Islet precursor cell (in vitro differentiated cells): ENCODE measurements around the gene IRF7.
"Not testable (repeated sequence)": the region's sequence is repeated elsewhere in the genome, so short reads cannot be mapped to it uniquely, and the experiment has no call there.

Source experiments
- DNase-seq: peaks from one replicate; pipeline ENCODE4 v3.0.0-alpha.2; 2018

The IRF7 gene

DNA sequence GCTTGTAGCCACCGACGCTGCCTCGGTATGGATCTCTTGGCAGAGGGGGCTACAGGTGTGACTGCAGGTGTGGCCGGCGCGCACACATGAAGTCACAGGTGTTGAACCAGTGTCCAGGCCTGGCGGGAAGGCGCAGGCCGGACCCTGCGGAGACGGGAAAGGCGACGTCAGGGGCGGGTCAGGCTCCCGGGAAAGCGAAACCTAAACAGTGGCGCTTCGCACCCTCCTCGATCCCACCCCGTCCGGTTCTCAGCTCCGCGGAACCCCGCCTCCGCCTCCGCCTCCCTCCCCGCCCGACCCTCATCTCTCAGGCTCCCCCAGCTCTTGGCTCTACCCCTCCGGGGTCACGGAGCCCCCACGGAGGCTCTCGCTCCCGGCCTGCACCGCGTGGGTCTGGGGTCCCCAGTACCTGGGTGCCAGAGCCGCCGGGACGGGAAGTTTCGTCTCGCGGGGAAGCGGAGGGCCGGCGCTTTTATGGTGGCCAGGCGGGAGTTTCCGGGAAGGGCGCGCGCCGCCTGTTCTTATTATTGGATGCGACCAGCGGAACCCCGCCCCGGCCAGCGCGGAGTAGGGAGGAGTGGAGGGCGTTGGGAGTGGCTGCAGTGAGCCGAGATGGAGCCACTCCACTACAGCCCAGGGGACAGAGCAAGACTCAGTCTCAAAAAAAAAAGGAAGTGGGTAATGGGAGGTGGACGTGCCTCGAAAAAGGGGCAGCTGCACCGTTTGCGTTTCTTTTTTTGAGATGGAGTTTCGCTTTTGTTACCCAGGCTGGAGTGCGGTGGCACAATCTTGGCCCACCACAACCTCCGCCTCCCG lies at the start of gene IRF7:
IRF7 (minus strand) TSS at position 447 of the 816 bp plus-strand sequence. CDS start 586 bp downstream, outside the sequence.
- DNase-seq, result peak; percentile 95

DNA sequence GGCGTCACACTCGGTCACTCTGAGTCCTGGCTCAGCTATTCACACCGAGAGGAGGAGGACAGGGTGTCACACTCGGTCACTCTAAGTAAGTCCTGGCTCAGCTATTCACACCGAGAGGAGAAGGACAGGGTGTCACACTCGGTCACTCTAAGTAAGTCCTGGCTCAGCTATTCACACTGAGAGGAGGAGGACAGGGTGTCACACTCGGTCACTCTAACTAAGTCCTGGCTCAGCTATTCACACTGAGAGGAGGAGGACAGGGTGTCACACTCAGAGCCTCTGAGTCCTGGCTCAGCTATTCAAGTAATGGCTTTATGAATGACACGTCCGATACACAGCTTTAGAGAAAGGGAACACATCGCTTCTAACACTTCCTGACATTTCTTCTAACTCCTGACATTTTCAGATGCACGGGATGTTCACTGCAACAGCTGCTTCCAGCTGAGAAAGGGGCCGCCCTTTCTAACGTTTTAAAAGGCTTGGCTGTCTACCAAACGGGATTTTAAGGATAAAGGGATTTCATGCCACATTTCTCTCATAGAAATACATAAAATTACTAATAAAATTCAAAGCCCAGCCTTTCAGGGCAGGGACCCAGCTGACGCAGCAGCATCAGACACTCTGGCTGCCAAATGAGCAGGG lies 49.4 kb upstream of the IRF7 start:
- no peak for DNase-seq

DNA sequence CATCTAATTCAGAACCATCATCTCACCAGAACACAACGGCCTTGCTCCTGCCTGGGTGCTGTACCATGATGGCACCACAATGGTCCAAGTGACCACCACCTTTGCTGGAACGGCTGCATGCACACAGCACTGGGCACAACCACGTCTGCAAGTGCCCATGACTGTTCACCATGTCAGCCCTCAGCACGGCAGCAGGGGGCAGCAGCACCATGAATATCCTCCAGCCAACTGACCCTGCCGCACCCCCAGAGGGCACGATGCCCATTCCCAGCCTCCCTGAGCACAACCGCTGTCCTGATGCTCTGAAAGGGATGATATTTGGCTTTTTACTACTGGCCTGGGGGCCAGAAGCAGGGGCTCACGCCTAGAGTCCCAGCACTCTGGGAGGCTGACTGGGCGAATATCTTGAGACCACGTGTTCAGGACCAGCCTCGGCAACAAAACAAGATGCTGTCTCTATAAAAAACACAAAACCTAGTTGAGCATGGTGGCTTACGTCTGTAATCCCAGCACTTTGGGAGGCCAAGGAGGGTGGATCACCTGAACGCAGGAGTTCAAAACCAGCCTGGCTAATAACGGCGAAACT lies 47.0 kb upstream of the IRF7 start:
- peak; percentile 78 for DNase-seq

DNA sequence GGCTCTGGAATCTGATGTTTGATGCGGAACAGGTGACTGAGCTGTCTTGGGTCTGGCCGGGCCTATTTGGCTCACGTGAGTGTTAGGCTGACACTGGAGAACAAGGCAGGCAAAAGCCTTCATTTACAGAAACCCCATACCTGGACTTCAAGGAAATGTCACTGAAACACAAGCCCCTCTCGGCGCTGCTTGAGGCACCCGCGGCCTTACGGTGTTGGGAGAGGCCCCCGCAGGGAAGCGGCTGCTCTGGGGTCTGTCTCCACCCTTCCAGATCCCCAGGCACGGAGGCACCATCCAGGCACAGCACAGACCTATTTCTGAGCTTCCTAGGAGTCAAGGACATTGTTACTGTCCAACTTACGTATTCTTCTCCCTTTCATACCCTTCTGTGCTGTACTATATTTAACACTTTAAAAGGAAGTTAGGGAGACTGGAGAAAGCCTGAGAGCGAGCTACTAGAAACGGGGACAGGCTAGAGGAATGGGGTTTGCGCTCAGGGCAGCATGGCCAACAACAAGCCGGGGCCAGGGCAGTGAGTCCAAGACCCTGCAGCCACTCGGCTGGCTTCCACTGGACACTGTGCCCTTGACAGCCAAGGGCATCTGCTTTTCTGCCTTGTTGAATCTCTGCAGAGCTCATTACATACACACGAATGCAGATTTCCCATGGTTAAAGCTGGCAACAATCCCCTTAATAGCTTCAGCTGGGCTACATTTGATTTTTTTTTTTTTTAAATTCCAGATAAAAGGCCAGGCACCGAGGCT lies 45.1 kb upstream of the IRF7 start:
- DNase-seq, result no peak

DNA sequence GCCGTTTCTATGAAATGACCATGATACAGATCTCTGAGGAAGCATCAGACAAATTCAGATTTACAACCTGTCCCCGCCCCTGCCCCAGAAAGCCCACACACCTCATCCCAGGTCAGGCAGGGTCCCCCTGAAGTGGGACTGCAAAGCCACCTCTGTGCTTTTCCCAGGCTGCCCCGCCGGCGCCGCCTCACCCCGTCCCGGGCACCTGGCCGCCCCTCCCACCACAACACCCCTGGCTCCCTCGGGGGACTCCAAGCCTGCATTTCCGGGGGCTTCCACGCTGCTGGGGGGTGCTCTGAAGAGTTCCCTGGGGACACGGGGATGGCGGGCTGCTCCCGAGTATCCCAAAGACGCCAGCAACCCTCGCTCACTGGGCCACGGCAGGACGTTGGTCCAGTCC lies 44.5 kb upstream of the IRF7 start:
- no peak for DNase-seq

DNA sequence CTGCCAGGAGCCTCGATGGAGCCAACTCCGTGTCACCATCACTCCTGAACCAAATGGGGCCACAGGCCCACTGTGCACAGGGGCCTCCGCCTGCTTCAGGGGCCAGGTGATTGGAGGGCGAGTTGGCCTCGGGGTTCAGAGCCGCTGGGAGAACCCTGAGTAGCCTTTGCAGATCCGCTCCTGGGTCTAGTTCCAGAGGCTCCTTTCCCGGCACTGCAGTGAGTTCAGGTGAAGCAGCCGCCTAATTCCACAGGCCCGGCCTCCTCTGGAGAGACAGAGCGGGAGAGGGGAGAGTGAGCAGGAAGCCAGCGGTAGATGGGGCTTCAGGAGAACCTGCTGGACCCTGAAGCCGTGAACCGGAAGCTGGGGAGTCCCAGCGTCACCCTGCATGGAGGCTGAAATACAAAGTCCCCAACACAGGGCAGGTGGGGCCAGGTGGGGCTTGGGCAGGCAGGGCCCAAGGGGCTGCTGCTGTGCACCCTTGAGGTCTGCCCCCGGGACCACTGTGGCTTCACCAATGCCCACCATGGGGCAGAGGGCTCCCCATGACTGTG lies 43.9 kb upstream of the IRF7 start:
- DNase-seq, result peak; percentile 34

DNA sequence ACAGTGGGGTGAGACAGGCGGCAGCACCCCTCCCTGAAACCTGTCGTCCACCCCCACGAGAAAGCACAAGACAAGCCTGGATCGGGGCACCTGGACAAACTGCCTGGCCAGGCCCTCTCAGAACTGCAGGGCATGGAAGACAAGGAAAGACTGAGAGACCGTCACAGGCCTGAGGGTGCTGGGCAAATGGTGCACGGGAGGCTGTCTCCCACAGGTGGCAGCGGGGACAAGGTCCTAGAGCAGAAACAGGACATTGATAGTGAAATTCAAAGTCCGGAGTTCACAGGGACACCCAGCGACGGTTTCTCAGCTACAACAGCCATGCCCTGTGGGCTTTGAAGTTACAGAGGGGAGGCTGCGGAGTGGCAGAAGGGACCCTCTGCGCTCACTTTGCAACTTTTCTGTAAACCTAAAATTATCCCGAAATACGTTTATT lies 42.0 kb upstream of the IRF7 start:
- DNase-seq, result no peak

DNA sequence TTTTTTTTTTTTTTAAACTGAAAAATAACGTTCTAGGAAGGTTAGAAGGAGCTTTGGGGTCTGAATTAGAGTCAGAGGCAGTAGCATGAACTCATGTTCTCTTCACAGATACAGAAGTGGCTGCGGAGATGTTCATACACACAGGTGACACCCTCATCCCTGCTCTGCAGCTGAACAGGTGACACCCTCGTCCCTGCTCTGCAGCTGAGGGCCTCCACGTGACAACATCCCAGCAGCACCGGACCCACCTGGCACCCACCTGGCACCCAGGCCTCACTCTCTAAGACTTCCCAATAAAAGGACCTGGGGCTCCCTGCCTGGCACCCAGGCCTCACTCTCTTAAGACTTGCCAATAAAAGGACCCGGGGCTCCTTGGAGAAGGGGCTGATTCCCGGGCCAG lies 41.1 kb upstream of the IRF7 start:
- DNase-seq, result no peak

DNA sequence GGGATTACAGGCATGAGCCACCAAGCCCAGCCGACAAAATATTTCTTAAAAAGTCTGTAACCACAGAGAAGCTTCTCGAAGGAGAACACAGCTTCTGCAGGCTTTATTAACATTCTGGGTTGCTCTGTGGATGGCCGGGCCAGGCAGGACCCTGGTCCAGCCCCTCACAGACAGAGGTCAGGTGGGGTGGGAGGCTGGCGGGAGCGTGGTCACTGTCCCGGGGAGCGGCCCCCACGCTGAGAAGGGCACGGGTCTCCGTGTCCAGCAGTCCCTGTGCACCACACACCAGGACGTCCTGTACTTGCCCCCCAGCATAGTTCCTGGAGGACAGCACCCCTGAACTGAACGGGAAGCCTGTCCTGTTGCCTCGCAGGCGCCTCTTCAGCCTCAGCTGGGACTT lies 40.7 kb upstream of the IRF7 start:
- no peak for DNase-seq

DNA sequence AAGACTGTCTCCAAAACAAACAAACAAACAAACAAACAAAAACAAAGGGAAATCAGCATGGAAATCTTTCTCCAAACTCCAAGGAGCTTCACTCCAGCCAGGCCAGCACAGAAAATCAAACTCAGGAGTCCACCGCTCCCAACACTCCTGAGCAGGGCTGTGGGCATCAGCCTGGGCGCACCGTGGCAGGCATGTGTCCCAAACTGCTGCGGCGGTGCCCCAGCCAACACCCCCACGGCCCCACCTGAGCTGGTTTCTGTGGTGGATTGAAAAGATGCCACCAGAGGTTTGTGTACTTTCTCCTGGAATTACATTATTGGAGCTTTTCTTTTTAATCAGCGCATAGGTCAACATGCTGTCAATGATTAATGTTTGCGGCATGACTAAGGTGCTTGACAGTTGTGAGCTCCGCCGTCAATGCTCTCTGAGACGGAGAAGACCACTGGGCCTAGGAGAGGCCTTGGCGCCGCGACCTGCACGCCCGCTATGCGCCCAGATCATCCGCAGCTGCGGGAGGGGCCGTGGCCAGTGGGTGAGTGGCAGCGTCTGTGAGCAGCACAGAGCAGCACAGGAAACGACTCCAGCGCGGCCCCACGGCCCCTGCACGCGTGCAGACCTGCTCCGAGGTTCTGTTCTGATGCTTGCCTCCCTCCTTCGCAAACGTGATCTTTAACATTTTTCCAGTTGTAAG lies 39.4 kb upstream of the IRF7 start:
- DNase-seq, result no peak

DNA sequence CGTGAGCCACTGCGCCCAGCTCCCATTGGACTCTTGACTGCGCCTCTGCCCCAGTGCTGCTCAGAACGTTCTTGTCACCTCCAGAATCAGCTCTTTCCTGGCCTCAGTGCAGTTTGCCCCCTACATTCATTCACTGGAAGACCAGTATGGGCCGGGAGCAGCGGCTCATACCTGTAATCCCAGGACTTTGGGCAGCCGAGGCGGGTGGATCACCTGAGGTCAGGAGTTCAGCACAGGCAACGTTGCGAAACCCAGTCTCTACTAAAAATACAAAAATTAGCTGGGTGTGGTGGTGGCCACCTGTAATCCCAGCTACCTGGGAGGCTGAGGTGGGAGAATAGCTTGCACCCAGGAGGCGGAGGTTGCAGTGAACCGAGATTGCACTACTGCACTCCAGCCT lies 38.7 kb upstream of the IRF7 start:
- DNase-seq, result not testable (repeated sequence)

DNA sequence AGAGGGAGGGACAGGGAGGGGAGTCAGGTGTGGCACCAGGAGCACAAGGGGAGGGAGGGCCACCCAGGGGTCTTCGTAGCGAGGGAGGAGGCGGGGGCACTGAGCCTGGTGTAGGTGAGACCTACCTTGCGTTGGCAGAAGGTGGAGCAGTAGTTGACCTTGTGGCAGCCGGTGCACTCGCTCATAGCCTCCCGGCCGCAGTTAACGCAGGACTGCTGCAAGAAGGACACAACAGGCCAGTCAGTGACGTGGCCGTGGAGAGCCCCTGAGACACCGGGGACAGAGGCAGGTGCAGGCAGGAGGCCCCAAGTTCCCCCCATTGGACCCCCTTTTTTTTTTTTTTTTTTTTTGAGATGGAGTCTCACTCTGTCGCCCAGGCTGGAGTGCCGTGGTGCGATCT lies 38.1 kb upstream of the IRF7 start:
- no peak for DNase-seq

DNA sequence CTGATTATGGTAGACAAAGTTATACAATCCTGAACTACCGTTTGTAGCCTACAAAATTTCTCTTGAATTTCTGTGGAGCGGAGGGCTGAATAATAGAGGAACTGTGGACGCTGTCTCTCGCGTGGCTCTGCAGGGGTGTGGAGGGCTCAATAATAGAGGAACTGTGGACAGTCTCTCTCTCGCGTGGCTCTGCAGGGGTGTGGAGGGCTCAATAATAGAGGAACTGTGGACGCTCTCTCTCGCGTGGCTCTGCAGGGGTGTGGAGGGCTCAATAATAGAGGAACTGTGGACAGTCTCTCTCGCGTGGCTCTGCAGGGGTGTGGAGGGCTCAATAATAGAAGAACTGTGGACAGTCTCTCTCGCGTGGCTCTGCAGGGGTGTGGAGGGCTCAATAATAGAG lies 37.4 kb upstream of the IRF7 start:
- not testable (repeated sequence) for DNase-seq

DNA sequence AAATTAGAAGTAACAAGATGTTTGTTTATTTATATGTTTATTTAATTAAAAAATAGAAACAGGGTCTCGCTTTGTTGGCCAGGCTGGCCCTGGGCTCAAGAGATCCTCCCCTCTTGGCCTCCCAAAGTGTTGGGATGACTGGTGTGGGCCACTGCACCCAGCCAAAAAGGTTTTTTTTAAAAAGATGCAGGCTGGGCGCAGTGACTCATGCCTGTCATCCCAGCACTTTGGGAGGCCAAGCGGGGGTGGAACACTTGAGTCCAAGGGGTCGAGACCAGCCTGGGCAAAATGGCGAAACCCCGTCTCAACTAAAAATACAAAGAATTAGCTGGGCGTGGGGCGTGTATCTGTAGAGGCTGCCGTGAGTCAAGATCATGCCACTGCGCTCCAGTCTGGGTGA lies 34.7 kb upstream of the IRF7 start:
- DNase-seq, result no peak

DNA sequence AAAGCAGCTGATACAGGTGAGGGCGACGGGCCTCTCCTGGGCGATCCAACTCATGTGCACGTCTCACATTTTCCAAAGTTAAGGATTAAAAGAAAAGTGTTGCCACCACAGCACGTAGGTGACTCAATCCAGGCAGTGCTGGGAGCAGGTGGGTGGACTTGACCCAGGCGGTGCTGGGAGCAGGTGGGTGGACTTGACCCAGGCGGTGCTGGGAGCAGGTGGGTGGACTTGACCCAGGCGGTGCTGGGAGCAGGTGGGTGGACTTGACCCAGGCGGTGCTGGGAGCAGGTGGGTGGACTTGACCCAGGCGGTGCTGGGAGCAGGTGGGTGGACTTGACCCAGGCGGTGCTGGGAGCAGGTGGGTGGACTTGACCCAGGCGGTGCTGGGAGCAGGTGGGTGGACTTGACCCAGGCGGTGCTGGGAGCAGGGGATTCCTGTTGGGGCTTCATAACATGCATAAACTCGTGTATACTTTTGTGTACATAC lies 32.0 kb upstream of the IRF7 start:
- DNase-seq, result not testable (repeated sequence)

DNA sequence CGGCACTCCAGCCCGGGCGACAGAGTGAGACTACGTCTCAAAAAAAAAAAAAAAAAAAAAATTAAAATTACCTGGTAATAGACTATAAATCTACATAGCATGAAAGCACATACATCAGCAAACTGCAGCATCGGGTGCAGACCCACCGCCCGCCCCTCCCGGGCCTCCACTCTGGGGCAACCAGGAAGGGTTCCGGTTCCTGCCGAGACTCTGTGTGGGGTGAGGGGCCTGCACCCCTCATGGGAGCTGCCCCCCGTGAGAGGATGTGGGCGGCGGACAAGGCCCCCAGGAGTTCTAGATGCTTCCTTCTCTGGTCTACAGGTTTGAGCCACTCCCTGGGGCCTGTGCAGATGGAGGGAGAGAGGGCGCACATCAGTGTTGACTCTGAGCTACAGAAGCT lies 30.5 kb upstream of the IRF7 start:
- no peak for DNase-seq

DNA sequence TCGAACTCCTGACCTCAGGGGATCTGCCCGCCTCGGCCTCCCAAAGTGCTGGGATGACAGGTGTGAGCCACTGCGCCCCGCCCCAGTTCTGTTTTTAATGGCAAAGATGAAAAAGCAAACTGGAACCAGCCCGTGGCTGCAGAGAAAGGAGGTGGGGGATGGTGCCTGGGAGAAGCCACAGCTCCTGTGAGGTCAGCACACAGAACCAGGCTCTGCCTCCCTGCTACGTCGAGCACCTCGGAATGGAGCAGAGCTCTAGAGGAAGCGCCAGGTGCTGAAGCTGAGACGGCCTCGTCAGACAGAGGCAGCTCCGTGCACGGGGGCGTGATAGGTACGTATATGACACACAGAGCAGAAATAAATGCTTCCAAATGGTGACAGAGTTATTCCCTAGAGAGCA lies 29.8 kb upstream of the IRF7 start:
- no peak for DNase-seq

DNA sequence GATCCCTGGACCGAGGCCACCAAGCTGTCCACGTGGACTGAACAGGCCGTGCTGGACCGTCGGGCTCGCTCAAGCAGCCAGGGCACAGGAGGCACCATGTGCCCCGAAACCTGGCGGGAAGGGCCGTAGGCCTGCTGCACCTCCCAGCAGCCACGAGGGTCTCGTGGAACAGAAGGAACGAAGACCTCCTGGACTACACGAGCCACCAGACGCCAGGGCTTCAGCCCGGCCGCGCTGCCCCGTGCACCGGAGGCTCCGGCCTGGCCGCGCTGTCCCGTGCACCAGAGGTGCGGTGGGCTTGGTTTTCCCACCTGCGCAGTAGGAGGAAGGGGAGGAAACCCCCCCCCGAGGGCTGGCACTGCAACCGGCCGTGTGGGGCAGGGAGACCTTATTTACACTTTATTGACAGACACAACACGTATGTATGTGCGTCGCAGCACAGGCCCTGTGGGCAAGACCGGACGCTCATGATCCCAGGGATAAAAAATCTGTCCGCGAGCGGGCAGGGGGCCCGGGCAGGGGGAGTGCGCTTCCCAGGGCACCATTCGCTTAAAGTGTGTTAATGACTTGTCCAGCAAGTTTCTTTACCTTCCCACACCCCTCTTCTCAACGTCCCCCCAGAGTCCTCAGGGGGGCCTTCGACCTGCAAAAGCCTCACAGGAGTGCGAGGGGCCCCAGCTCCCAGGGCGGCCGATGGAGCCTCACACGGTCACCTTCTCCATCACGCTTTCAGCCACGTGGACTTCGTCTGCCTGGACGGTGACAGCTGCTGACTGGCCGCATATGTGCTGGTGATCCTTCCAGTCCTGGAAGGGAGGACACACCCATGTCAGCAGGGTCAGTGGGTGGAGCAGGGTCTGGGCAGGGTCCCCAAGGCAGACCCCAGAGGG lies 28.3 kb upstream of the IRF7 start:
- no peak for DNase-seq

DNA sequence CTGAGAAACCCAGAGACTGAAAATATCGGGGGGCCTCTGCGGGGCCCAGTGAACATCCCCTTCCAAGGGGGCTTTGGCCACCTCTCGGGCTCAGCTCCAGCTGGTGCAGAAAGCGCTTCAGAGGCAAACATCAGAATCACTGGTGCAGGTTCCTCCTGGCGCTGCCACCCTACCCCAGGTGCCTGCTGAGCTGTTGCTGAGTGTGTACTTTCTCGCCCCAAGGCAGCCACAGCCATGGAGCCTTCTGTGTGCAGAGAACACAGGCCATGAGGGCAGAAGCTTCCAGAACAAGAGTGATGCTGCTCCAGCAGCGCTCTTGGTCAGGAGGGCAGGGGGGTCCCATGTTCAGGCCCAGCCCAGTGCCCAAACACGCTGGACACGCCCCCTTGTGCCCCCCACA lies 27.6 kb upstream of the IRF7 start:
- no peak for DNase-seq

DNA sequence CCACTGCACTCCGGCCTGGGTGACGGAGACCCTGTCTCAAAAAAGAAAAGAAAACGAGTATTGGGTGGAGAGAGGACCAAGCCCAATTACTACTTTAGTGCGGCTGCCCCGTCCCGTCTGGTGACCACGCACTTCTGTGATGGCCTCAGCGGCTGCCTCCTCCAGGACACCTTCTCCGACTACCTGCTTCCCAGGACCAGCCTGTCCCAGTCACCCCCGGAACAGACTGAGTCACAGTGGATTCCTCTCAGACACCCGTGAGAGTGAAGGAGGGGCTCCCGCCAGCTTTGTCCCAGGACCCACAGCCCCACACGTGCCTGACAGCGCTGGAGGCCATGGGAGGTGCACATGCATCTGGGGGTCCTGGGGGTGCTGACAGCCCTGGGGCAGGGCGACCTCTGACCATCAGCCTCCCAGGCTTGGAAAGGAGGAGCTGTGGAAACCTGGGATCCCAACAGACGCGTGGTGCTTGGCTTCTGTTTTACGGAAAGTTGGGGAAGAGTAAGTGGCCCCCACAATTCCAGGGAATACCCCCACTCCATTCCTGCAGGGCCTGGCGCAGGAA lies 26.1 kb upstream of the IRF7 start:
- DNase-seq, result peak; percentile 51
